Erythroblast (primary cell): ENCODE data around the gene KIFC1.

ENCODE experiments used
- GATA1 ChIP-seq: IDR thresholded peaks from 2 replicates; pipeline ENCODE4 v1.6.1; 2011; ENCODE audit warnings: low read depth, mild to moderate bottlenecking, control low read depth, low read length, moderate library complexity
- POLR2A ChIP-seq: IDR thresholded peaks from 2 replicates; pipeline ENCODE4 v1.6.1; 2011; ENCODE audit warnings: mild to moderate bottlenecking, low read length

DNA sequence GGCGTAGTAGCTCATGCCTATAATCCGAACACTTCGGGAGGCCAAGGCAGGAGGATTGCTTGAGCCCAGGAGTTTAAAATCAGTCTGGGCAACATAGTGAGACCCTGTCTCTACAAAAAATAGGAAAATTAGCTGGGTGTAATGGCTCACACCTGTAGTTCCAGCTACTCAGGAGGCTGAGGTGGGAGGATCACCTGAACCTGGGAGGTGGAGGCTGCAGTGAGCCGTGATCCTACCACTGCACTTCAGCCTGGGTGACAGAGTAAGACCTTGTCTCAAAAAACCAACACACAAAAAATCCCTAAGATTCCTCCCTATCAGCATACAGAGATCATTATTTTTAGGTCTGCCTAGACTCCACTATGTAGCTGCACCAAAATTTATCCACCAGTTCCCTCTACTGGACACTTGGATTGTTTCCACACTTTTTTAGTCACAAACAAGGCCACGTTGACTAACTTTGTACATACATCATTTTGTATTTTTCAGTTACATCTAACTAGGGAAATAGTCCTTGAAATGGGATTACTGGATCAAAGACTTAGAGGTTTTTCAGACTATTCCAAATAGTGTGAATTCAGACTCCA is 15.6 kb downstream of the KIFC1 start:
- no peak for TF ChIP-seq POLR2A
- no peak for TF ChIP-seq GATA1
